ENCODE results near the gene ASCL5. TPM values are rescaled to one million over a fixed set of nuclear protein-coding genes. Genes with fewer than 3 reads are reported as not detected.

Gene ASCL5
- total and polyA plus RNA-seq, 3 donors from 2014 or later, result 0.24 TPM; not detected in 2

- 83 to 86% methylated on average over 4 of the region's 4 CpGs for WGBS, 2 donors
- Histone ChIP-seq H3K9me3 (no peaks in the 10 kb centered on the region), H3K4me3 (no peak overlapping the region), H3K4me1 (peaks cover 6% of the 10 kb centered on the region), H3K27ac (no peak overlapping the region), H3K27me3 (no peaks in the 10 kb centered on the region), H3K36me3 (ENCODE audit: low read depth, missing control alignments) (no peaks in the 10 kb centered on the region)
- no peak for TF ChIP-seq POLR2A (IDR thresholded peaks at IDR 0.05)
- TF ChIP-seq, protein P1, sequence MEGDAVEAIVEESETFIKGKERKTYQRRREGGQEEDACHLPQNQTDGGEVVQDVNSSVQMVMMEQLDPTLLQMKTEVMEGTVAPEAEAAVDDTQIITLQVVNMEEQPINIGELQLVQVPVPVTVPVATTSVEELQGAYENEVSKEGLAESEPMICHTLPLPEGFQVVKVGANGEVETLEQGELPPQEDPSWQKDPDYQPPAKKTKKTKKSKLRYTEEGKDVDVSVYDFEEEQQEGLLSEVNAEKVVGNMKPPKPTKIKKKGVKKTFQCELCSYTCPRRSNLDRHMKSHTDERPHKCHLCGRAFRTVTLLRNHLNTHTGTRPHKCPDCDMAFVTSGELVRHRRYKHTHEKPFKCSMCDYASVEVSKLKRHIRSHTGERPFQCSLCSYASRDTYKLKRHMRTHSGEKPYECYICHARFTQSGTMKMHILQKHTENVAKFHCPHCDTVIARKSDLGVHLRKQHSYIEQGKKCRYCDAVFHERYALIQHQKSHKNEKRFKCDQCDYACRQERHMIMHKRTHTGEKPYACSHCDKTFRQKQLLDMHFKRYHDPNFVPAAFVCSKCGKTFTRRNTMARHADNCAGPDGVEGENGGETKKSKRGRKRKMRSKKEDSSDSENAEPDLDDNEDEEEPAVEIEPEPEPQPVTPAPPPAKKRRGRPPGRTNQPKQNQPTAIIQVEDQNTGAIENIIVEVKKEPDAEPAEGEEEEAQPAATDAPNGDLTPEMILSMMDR (IDR thresholded peaks at IDR 0.05), result no peak
- intact Hi-C loops (cut with DNase I; ENCODE audit: low total_unique reads), result no loop called here
- no peak for DNase-seq
Observed at GRCh38 chr1:201172326-201172725, 45.3 kb upstream of the ASCL5 start.

DNA sequence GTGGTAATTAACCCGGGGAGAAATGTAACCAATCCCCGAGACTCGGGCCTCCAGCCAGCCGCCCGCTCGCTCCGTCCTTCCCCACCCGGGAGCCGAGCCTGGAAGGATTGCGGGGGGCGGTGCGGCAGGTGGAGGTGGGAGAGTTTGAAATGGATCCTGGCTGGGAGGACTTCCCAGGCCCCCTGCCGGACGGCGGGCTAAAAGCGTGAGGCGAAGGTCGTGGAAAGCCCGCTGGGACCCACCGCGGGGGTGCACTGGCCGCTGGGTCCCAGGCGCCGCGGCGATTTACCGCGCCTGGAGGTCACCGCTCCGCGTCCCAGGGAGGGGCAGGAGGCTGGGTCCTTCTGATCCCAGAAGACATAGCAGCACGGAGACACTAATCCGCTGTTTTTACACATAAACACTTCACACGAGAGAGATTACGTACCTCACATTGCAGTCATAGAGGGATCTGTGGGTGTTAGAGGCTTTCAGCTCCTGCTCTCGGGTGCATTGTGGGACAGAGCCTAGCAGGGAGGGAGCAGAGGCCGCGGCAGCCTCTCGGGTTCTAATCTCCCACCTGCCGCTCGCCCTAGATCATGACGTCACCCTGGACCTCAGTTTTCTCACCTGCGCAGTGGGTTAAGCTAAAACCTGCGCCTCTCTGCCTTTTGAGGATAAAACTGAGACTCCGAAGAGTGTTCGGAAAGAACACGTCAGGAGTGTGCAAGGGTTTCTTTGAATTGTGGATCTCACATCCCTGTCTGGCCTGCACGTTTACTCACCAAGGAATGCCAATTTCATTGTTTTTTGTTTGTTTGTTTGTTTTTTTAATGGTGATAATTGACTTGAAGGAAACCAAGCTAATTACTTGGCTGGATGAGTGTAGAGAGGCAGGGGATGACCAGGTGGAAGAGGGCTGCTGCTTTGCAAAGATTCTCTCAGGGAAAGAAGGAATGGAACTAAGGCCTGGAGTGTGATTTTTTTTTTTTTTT, 44.4 kb upstream of the ASCL5 start:
- H3K36me3 ChIP-seq (ENCODE audit: low read depth, missing control alignments), result no peaks in the 10 kb centered on the region
- no peaks in the 10 kb centered on the region for H3K27me3 ChIP-seq
- 8 to 13% methylated on average over 17 to 48 of the region's 48 CpGs for WGBS, 2 donors
- peaks cover 6% of the 10 kb centered on the region for H3K4me1 ChIP-seq
- H3K27ac ChIP-seq, result peak overlapping the region; percentile 68 to 74
- H3K4me3 ChIP-seq, result peak overlapping the region; percentile 56 to 81
- no peaks in the 10 kb centered on the region for H3K9me3 ChIP-seq
- no peak for TF ChIP-seq POLR2A (IDR thresholded peaks at IDR 0.05)
- TF ChIP-seq, protein P1 (IDR thresholded peaks at IDR 0.05), result no peak
- DNase-seq, result peak; percentile 49
- intact Hi-C loops (cut with DNase I; ENCODE audit: low total_unique reads), result no loop called here

DNA sequence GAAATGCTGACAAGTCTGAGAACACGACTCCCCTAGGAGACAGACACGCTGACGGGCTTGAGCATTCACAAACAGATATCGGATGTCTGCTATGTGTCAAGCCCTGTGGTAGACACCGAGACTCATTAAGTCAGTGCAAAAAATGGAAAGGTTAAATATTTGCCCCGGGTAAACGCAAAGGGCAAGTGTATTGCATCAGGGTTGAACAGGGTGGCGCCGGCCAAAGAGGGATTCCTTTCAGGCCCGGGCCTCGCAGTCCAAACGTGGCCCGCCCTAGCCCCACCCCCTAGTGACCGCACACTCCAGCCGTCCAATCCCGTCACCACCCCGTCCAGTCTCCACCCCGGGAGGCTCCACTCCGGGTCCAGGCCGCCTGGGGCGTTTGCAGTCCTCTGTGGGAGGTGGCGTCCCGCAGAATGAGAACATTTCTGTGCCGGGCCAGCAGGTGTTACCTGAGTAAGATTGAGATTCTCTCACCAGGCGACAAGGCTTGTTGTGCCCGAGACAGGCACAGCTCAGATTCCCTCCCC, 43.6 kb upstream of the ASCL5 start:
- DNase-seq, result peak; percentile 95
- Histone ChIP-seq H3K27ac (peak overlapping the region; percentile 68 to 74), H3K4me1 (peaks cover 6% of the 10 kb centered on the region), H3K27me3 (no peaks in the 10 kb centered on the region), H3K9me3 (no peaks in the 10 kb centered on the region), H3K36me3 (ENCODE audit: low read depth, missing control alignments) (no peaks in the 10 kb centered on the region), H3K4me3 (peak overlapping the region; percentile 56 to 81)
- intact Hi-C loops (cut with DNase I; ENCODE audit: low total_unique reads), result no loop called here
- 4 to 5% methylated on average over 21 to 26 of the region's 26 CpGs for WGBS, 2 donors
- TF ChIP-seq, protein P1 (IDR thresholded peaks at IDR 0.05), result peak in 1 of 3 experiments; percentile 9
- TF ChIP-seq POLR2A (IDR thresholded peaks at IDR 0.05), result peak; percentile 34

GRCh38 chr1:201169971-201170532, 43.1 kb upstream of the ASCL5 start:
- Histone ChIP-seq H3K4me1 (peaks cover 6% of the 10 kb centered on the region), H3K27ac (peak overlapping the region in 1 of 2 donors; percentile 8), H3K27me3 (no peaks in the 10 kb centered on the region), H3K9me3 (no peaks in the 10 kb centered on the region), H3K4me3 (peak overlapping the region in 1 of 2 donors; percentile 81), H3K36me3 (ENCODE audit: low read depth, missing control alignments) (no peaks in the 10 kb centered on the region)
- intact Hi-C loops (cut with DNase I; ENCODE audit: low total_unique reads), result no loop called here
- DNase-seq, result no peak
- WGBS, 2 donors, result 59 to 71% methylated on average over 2 of the region's 2 CpGs
- TF ChIP-seq POLR2A (IDR thresholded peaks at IDR 0.05), result no peak
- TF ChIP-seq, protein P1 (IDR thresholded peaks at IDR 0.05), result no peak
